ENCODE data around the gene OTOR. TPM values are rescaled to one million over a fixed set of nuclear protein-coding genes. Genes with fewer than 3 reads are reported as not detected.
A peak's percentile ranks its signal among the peaks of the same experiment; 100 is the strongest.

Gene OTOR
- total RNA-seq (not detected), polyA plus RNA-seq (not detected), total RNA-seq (0 reads per million in 6 experiments)

GRCh38 chr20:16748308-16748900 lies at the start of gene OTOR:
Gene OTOR (plus strand): TSS chr20:16748358. CDS start chr20:16748402, 44 bp downstream.
- no peak for DNase-seq
- Mint-ChIP-seq H3K4me1 (no peaks in the 10 kb centered on the region), H3K27ac (no peak within 1 kb of the TSS), H3K27me3 (peaks cover 7 to 28% (median 10%) of the 10 kb centered on the region in 5 donors), H3K4me3 (no peak within 1 kb of the TSS), H3K9me3 (no peaks in the 10 kb centered on the region), H3K36me3 (no peaks in the 10 kb centered on the region)
- no peak for ATAC-seq
- POLR2A ChIA-PET: no interaction called here

- ATAC-seq (no peak), DNase-seq (no peak)
- Mint-ChIP-seq H3K9me3 (no peaks in the 10 kb centered on the region), H3K27me3 (peaks cover 14 to 45% (median 29%) of the 10 kb centered on the region in 5 donors), H3K36me3 (peaks cover 0 to under 1% (median 0%) of the 10 kb centered on the region in 3 donors), H3K4me3 (no peak overlapping the region), H3K27ac (peak overlapping the region in 1 of 10 donors; percentile 32), H3K4me1 (peaks cover 0 to 3% (median under 1%) of the 10 kb centered on the region in 4 donors)
- POLR2A ChIA-PET: no interaction called here
Measured at GRCh38 chr20:16699293-16699692, 48.9 kb upstream of the OTOR start.

GRCh38 chr20:16701296-16701695 lies 46.9 kb upstream of the OTOR start:
- POLR2A ChIA-PET: no interaction called here
- peaks cover 0 to 10% (median 5%) of the 10 kb centered on the region in 3 donors for H3K36me3 Mint-ChIP-seq
- H3K27ac Mint-ChIP-seq: no peak overlapping the region
- ATAC-seq (peak in 1 of 2 donors; percentile 57), DNase-seq (peak in 7 of 10 donors; percentile 3 to 40 (median 23))
- peaks cover 0 to 3% (median under 1%) of the 10 kb centered on the region in 4 donors for H3K4me1 Mint-ChIP-seq
- H3K4me3 Mint-ChIP-seq: no peak overlapping the region
- peaks cover 19 to 48% (median 29%) of the 10 kb centered on the region in 5 donors for H3K27me3 Mint-ChIP-seq
- H3K9me3 Mint-ChIP-seq: peaks cover 0 to 8% (median 4%) of the 10 kb centered on the region in 9 donors

- no peak for ATAC-seq
- no peak for DNase-seq
- peaks cover 10 to 14% (median 12%) of the 10 kb centered on the region in 4 donors for H3K4me1 Mint-ChIP-seq
- H3K36me3 Mint-ChIP-seq: peaks cover 0 to 10% (median 5%) of the 10 kb centered on the region in 3 donors
- H3K27ac Mint-ChIP-seq: no peak overlapping the region
- peaks cover 19 to 63% (median 26%) of the 10 kb centered on the region in 5 donors for H3K27me3 Mint-ChIP-seq
- peaks cover 0 to 9% (median 4%) of the 10 kb centered on the region in 9 donors for H3K9me3 Mint-ChIP-seq
- H3K4me3 Mint-ChIP-seq: no peak overlapping the region
- POLR2A ChIA-PET: no interaction called here
Measured at GRCh38 chr20:16703570-16703969, 44.6 kb upstream of the OTOR start.

GRCh38 chr20:16707674-16708073 lies 40.5 kb upstream of the OTOR start:
- Mint-ChIP-seq H3K27me3 (peaks cover 14 to 68% (median 25%) of the 10 kb centered on the region in 5 donors), H3K9me3 (peaks cover 0 to 9% (median 4%) of the 10 kb centered on the region in 9 donors), H3K27ac (no peak overlapping the region), H3K4me3 (peak overlapping the region in 1 of 10 donors; percentile 75), H3K36me3 (peaks cover 0 to 10% (median 5%) of the 10 kb centered on the region in 3 donors), H3K4me1 (peaks cover 20 to 32% (median 30%) of the 10 kb centered on the region in 4 donors)
- DNase-seq: no peak
- POLR2A ChIA-PET: interaction anchor here (1.8 kb wide), 1 partner anchor 22 kb away, joined by 7 read pairs; the partner anchor contains the start of gene SNRPB2
- ATAC-seq: no peak

- POLR2A ChIA-PET: interaction anchor here (1.8 kb wide), 1 partner anchor 21 kb away, joined by 7 read pairs; the partner anchor contains the start of gene SNRPB2
- peaks cover 20 to 32% (median 30%) of the 10 kb centered on the region in 4 donors for H3K4me1 Mint-ChIP-seq
- H3K36me3 Mint-ChIP-seq: peaks cover 0 to 10% (median 5%) of the 10 kb centered on the region in 3 donors
- H3K9me3 Mint-ChIP-seq: peaks cover 0 to 9% (median 4%) of the 10 kb centered on the region in 9 donors
- DNase-seq (peak in 1 of 10 donors; percentile 5), ATAC-seq (peak in 1 of 2 donors; percentile 39)
- H3K27ac Mint-ChIP-seq: peak overlapping the region in 1 of 10 donors; percentile 28
- H3K27me3 Mint-ChIP-seq: peaks cover 14 to 66% (median 22%) of the 10 kb centered on the region in 5 donors
- peak overlapping the region in 9 of 10 donors; percentile 4 to 75 (median 57) for H3K4me3 Mint-ChIP-seq
Measured at GRCh38 chr20:16708602-16709001, 39.6 kb upstream of the OTOR start.

- ATAC-seq: peak; percentile 86 to 99
- peaks cover 0 to 9% (median 4%) of the 10 kb centered on the region in 9 donors for H3K9me3 Mint-ChIP-seq
- peaks cover 0 to 10% (median 5%) of the 10 kb centered on the region in 3 donors for H3K36me3 Mint-ChIP-seq
- POLR2A ChIA-PET: interaction anchor here (1.8 kb wide), 1 partner anchor 21 kb away, joined by 7 read pairs; the partner anchor contains the start of gene SNRPB2
- H3K27ac Mint-ChIP-seq: peak overlapping the region in 4 of 10 donors; percentile 28 to 90 (median 52)
- peaks cover 14 to 66% (median 17%) of the 10 kb centered on the region in 5 donors for H3K27me3 Mint-ChIP-seq
- peak overlapping the region in 9 of 10 donors; percentile 4 to 75 (median 57) for H3K4me3 Mint-ChIP-seq
- peaks cover 18 to 32% (median 30%) of the 10 kb centered on the region in 4 donors for H3K4me1 Mint-ChIP-seq
- DNase-seq: peak in 6 of 10 donors; percentile 9 to 70 (median 38)
Measured at GRCh38 chr20:16709017-16709416, 39.1 kb upstream of the OTOR start.

- Mint-ChIP-seq H3K4me3 (no peak overlapping the region), H3K27ac (no peak overlapping the region), H3K4me1 (peaks cover 18 to 32% (median 30%) of the 10 kb centered on the region in 4 donors), H3K9me3 (peaks cover 0 to 5% (median 0%) of the 10 kb centered on the region in 9 donors), H3K36me3 (peaks cover 0 to 2% (median 0%) of the 10 kb centered on the region in 3 donors), H3K27me3 (peaks cover 10 to 70% (median 16%) of the 10 kb centered on the region in 5 donors)
- ATAC-seq: no peak
- no peak for DNase-seq
- POLR2A ChIA-PET: no interaction called here
Measured at GRCh38 chr20:16710781-16711180, 37.4 kb upstream of the OTOR start.

GRCh38 chr20:16711661-16712258 lies 36.4 kb upstream of the OTOR start:
- Mint-ChIP-seq H3K36me3 (no peaks in the 10 kb centered on the region), H3K27me3 (peaks cover 7 to 74% (median 16%) of the 10 kb centered on the region in 5 donors), H3K27ac (no peak overlapping the region), H3K9me3 (peaks cover 0 to 3% (median 0%) of the 10 kb centered on the region in 9 donors), H3K4me1 (peaks cover 18 to 32% (median 30%) of the 10 kb centered on the region in 4 donors), H3K4me3 (no peak overlapping the region)
- POLR2A ChIA-PET: no interaction called here
- ATAC-seq (no peak), DNase-seq (no peak)

GRCh38 chr20:16712511-16712947 lies 35.6 kb upstream of the OTOR start:
- H3K4me1 Mint-ChIP-seq: peaks cover 16 to 31% (median 28%) of the 10 kb centered on the region in 4 donors

GRCh38 chr20:16713066-16713465 lies 35.1 kb upstream of the OTOR start:
- POLR2A ChIA-PET: no interaction called here
- no peak for ATAC-seq
- Mint-ChIP-seq H3K4me3 (no peak overlapping the region), H3K27ac (no peak overlapping the region), H3K27me3 (peaks cover 5 to 64% (median 16%) of the 10 kb centered on the region in 5 donors), H3K9me3 (no peaks in the 10 kb centered on the region), H3K4me1 (peaks cover 13 to 26% (median 23%) of the 10 kb centered on the region in 4 donors), H3K36me3 (no peaks in the 10 kb centered on the region)
- no peak for DNase-seq

More at GRCh38 chr20:16712511-16712947, 35.6 kb upstream of the OTOR start:
- POLR2A ChIA-PET: no interaction called here
- H3K27me3 Mint-ChIP-seq: peaks cover 5 to 69% (median 16%) of the 10 kb centered on the region in 5 donors
- no peaks in the 10 kb centered on the region for H3K9me3 Mint-ChIP-seq
- H3K27ac Mint-ChIP-seq: no peak overlapping the region
- no peak overlapping the region for H3K4me3 Mint-ChIP-seq
- no peak for DNase-seq
- no peak for ATAC-seq
- no peaks in the 10 kb centered on the region for H3K36me3 Mint-ChIP-seq

GRCh38 chr20:16714242-16714641 lies 33.9 kb upstream of the OTOR start:
- no peak for ATAC-seq
- Mint-ChIP-seq H3K4me1 (peaks cover 6 to 14% (median 11%) of the 10 kb centered on the region in 4 donors), H3K9me3 (no peaks in the 10 kb centered on the region), H3K4me3 (no peak overlapping the region), H3K27me3 (peaks cover 7 to 61% (median 23%) of the 10 kb centered on the region in 5 donors), H3K36me3 (no peaks in the 10 kb centered on the region), H3K27ac (no peak overlapping the region)
- POLR2A ChIA-PET: no interaction called here
- DNase-seq: no peak
